Measurements from ENCODE around the gene ART3. TPM values are rescaled to one million over a fixed set of nuclear protein-coding genes. Genes with fewer than 3 reads are reported as not detected.

Gene ART3
- total and polyA plus RNA-seq, 2 of the 8 experiments (the other 6 are each of a cell fraction or from before 2014, with no cell fraction given) = 0.21 to 0.63 TPM

- TF ChIP-seq KDM5A (IDR thresholded peaks at IDR 0.05; ENCODE audit: low read length) = no peak
Measured at GRCh38 chr4:76084542-76084941, 10.0 kb downstream of the ART3 start (continued).
